ENCODE data around the gene RASSF7.

The RASSF7 gene

DNA sequence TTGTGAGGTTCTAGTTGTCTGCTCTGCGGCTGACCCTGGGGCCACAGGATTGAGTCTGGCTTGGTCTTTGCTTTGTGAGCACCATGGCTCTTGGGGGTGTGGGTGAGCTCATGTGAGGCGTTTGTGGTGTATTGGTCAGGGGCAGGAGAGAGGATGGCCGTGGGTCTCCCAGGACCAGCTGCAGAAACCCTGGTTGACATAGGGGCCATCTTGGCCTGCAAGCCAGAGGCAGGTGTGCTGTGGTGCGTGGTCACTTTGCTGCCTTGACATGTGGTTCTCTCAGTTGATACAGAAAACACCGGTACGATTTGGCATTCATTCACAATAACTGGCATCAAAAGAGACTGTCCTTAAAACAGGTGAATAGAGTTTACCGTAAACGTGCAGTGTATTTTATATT lies 26.8 kb downstream of the RASSF7 start:
- TF ChIP-seq, protein P1, sequence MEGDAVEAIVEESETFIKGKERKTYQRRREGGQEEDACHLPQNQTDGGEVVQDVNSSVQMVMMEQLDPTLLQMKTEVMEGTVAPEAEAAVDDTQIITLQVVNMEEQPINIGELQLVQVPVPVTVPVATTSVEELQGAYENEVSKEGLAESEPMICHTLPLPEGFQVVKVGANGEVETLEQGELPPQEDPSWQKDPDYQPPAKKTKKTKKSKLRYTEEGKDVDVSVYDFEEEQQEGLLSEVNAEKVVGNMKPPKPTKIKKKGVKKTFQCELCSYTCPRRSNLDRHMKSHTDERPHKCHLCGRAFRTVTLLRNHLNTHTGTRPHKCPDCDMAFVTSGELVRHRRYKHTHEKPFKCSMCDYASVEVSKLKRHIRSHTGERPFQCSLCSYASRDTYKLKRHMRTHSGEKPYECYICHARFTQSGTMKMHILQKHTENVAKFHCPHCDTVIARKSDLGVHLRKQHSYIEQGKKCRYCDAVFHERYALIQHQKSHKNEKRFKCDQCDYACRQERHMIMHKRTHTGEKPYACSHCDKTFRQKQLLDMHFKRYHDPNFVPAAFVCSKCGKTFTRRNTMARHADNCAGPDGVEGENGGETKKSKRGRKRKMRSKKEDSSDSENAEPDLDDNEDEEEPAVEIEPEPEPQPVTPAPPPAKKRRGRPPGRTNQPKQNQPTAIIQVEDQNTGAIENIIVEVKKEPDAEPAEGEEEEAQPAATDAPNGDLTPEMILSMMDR (IDR thresholded peaks at IDR 0.05; ENCODE audit: low read depth, low read length), result no peak
- no peak for DNase-seq (ENCODE audit: extremely low read depth, low read depth)

DNA sequence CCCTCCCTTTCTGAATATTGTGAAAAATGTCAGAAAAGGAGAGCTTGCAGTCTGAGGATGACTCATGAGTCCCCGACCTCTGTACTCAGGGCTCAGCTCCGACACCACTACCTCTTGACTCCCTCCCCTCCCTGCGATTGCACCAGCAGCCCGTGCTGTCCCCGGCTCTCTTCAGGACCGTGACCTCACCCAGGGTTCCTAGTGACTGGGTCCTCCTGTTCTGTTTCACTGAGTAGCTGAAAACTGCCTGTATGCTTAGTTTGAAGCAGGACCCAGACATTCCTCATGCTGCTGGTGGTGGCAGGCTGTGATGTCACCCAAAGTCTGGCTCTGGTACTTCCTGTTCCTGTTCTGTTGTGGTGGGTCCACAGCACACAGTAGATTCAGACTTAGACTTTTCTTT lies 27.2 kb downstream of the RASSF7 start:
- TF ChIP-seq, protein P1 (IDR thresholded peaks at IDR 0.05; ENCODE audit: low read depth, low read length), result no peak
- no peak for DNase-seq (ENCODE audit: extremely low read depth, low read depth)

DNA sequence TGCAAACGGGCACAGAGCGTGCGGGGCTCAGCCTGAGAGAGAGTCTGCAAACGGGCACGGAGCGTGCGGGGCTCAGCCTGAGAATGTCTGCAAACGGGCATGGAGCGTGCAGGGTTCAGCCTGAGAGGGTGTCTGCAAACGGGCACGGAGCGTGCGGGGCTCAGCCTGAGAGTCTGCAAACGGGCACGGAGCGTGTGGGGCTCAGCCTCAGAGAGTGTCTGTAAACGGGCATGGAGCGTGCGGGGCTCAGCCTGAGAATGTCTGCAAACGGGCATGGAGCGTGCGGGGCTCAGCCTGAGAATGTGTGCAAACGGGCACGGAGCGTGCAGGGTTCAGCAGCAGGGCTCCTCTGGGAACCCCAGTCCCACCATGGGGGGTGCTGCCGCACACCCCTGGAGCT lies 29.0 kb downstream of the RASSF7 start:
- TF ChIP-seq, protein P1 (IDR thresholded peaks at IDR 0.05; ENCODE audit: low read depth, low read length), result no peak
- no peak for DNase-seq (ENCODE audit: extremely low read depth, low read depth)

DNA sequence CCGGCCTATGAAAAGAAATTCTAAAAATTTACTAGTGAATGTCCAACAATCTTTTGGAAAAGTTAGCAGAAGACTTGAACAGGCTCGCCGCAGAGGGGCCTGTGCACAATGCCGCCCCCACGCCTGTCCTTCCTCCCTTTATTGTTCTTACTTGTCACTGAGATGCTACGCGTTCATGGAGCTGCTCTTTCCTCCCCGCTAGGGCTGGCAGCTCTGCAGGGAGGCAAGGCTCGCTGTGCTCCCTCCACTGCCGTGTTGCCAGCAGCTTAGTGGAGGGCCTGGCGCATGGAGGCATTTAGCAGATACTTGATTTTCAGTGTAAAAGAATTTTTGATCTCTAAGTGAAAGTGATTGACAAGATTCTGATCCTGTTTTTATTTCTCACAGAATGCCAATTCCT lies 30.2 kb downstream of the RASSF7 start:
- TF ChIP-seq, protein P1 (IDR thresholded peaks at IDR 0.05; ENCODE audit: low read depth, low read length), result no peak
- DNase-seq (ENCODE audit: extremely low read depth, low read depth), result no peak

DNA sequence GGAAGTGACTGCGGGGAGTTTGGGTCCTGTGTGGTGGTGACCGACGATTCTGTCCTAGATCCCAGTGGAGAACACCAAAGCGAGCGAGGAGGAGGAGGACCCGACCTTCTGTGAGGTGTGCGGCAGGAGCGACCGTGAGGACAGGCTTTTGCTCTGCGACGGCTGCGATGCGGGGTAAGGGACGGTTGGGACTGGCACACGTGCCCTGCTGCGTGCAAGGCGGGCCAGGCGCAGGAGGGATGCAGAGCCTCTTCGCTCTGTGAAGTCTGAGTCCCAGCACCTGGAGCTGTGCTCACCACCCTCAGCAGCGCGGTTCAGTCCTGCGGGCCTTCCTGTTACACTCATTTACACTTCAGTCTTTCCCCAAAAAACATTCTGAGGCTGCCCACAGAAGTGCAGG lies 31.7 kb downstream of the RASSF7 start:
- DNase-seq (ENCODE audit: extremely low read depth, low read depth), result no peak
- TF ChIP-seq, protein P1 (IDR thresholded peaks at IDR 0.05; ENCODE audit: low read depth, low read length), result no peak

DNA sequence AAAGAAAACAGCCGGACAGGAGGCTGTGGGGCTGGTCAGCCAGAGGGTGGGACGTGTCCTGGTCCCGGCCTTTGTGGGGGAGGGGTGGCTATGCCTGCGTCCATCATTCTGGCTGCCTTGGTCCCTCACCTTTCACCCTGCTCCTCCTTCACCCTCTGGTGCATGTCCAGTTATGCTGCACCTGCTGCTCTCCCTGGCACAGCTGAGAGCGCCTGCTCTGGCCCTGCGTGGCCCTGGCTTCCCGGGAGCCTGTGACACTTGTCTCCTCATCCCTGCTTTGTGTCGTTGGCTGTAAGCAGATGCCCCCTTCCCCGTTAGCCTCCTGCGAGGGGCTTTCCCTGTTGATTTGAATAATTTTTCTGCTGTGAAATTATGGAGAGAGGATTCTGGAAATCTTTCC lies 32.1 kb downstream of the RASSF7 start:
- TF ChIP-seq, protein P1 (IDR thresholded peaks at IDR 0.05; ENCODE audit: low read depth, low read length), result no peak

DNA sequence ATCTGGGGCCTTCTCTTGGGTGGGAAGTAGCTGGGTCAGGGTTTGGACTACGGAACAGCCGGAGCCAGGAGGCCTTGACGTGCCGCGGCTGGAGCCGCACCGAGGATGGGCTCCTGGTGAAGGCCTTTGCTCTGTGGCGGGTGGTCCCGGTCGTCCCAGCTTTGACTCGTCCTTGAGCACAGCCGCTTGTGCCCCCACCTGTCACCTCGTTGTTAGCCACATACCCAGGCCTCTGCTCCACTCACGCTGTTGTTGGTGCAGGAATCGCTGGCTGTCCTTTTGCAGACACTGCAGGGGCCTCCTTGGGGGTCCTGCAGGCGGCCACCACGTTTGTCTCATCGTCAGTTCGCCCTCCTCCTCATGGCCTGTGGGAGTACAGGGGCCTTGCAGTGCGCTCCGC lies 32.6 kb downstream of the RASSF7 start:
- TF ChIP-seq, protein P1 (IDR thresholded peaks at IDR 0.05; ENCODE audit: low read depth, low read length), result no peak
- no peak for DNase-seq (ENCODE audit: extremely low read depth, low read depth)

More for the DNA sequence above, 32.1 kb downstream of the RASSF7 start:
- no peak for DNase-seq (ENCODE audit: extremely low read depth, low read depth)

Measured in AG09319 (cell line).